Measurements from ENCODE around the gene TNS3. TPM values are rescaled to one million over a fixed set of nuclear protein-coding genes. Genes with fewer than 3 reads are reported as not detected.

TNS3 gene
- total RNA-seq, 1 donor from 2014 or later, result 174 TPM

GRCh38 chr7:47520406-47520805 is 61.5 kb downstream of the TNS3 start:
- H3K36me3 ChIP-seq, result peaks cover 12% of the 10 kb centered on the region
- H3K27me3 ChIP-seq (ENCODE audit: low read depth), result no peaks in the 10 kb centered on the region
- TF ChIP-seq CTCF (IDR thresholded peaks at IDR 0.05), result no peak
- DNase-seq (no peak), ATAC-seq (peak; percentile 61 to 65)
- no peak overlapping the region for H3K27ac ChIP-seq
- intact Hi-C loops (cut with DNase I), result no loop called here
- peaks cover 33% of the 10 kb centered on the region for H3K4me1 ChIP-seq
- H3K4me3 ChIP-seq, result no peak overlapping the region
- no peaks in the 10 kb centered on the region for H3K9me3 ChIP-seq

- peaks cover 47% of the 10 kb centered on the region for H3K4me1 ChIP-seq
- H3K9me3 ChIP-seq, result no peaks in the 10 kb centered on the region
- peaks cover 7% of the 10 kb centered on the region for H3K36me3 ChIP-seq
- TF ChIP-seq CTCF (IDR thresholded peaks at IDR 0.05), result no peak
- H3K4me3 ChIP-seq, result no peak overlapping the region
- ATAC-seq, result no peak
- intact Hi-C loops (cut with DNase I), result no loop called here
- H3K27ac ChIP-seq, result no peak overlapping the region
- H3K27me3 ChIP-seq (ENCODE audit: low read depth), result no peaks in the 10 kb centered on the region
- DNase-seq, result no peak
These were observed 63.1 kb downstream of the TNS3 start for GRCh38 chr7:47518827-47519226.

GRCh38 chr7:47517821-47518480 is 64.0 kb downstream of the TNS3 start:
- Histone ChIP-seq H3K27me3 (ENCODE audit: low read depth) (no peaks in the 10 kb centered on the region), H3K36me3 (peaks cover 7% of the 10 kb centered on the region), H3K4me3 (no peak overlapping the region), H3K9me3 (no peaks in the 10 kb centered on the region), H3K4me1 (peaks cover 56% of the 10 kb centered on the region), H3K27ac (no peak overlapping the region)
- no peak for ATAC-seq
- no peak for DNase-seq
- intact Hi-C loops (cut with DNase I), result no loop called here
- no peak for TF ChIP-seq CTCF (IDR thresholded peaks at IDR 0.05)

- Histone ChIP-seq H3K9me3 (no peaks in the 10 kb centered on the region), H3K27me3 (ENCODE audit: low read depth) (no peaks in the 10 kb centered on the region), H3K4me3 (no peak overlapping the region), H3K36me3 (peaks cover 7% of the 10 kb centered on the region), H3K4me1 (peaks cover 64% of the 10 kb centered on the region), H3K27ac (no peak overlapping the region)
- ATAC-seq, result no peak
- DNase-seq, result no peak
- intact Hi-C loops (cut with DNase I), result no loop called here
- TF ChIP-seq CTCF (IDR thresholded peaks at IDR 0.05), result no peak
These were observed 64.8 kb downstream of the TNS3 start for GRCh38 chr7:47516985-47517600.

- Histone ChIP-seq H3K9me3 (no peaks in the 10 kb centered on the region), H3K4me1 (peaks cover 66% of the 10 kb centered on the region), H3K27ac (no peak overlapping the region), H3K27me3 (ENCODE audit: low read depth) (no peaks in the 10 kb centered on the region), H3K36me3 (peaks cover 7% of the 10 kb centered on the region), H3K4me3 (no peak overlapping the region)
- no peak for TF ChIP-seq CTCF (IDR thresholded peaks at IDR 0.05)
- intact Hi-C loops (cut with DNase I), result no loop called here
- ATAC-seq, result no peak
- no peak for DNase-seq
These were observed 65.5 kb downstream of the TNS3 start for GRCh38 chr7:47516386-47516785.
